ENCODE results near the gene TCP11L2. TPM values are rescaled to one million over a fixed set of nuclear protein-coding genes. Genes with fewer than 3 reads are reported as not detected.
A peak's percentile ranks its signal among the peaks of the same experiment; 100 is the strongest.

TCP11L2 gene
- total and polyA plus RNA-seq, 9 of the 15 experiments (the other 6 are each of a cell fraction or from before 2014, with no cell fraction given) = 0.39 to 4.5 (median 1.3) TPM

DNA sequence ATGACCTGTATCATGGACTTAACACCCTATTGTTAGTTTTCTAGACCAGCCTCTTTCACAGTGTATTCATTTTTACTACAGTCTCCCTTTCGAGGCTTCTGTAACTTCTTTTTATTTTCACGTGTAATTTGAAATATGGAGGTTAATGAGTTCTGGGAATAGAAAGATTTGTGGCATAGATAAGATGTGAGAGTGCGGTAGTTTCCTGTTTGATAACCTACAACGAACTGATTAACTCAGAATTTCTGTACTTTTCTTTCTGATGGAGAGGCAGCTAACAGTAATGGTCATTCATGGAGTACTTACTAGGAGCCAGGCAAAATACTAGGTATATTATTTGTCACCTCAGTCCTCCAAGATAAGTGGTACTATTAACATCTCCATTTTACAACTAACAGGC, 76.3 kb downstream of the TCP11L2 start:
- TF ChIP-seq BRF1 (IDR thresholded peaks at IDR 0.05; ENCODE audit: borderline replicate concordance, extremely low read depth, insufficient read length) (no peak), STAT5A (IDR thresholded peaks at IDR 0.05; ENCODE audit: borderline replicate concordance, low read length) (0 out of 2 replicates have a peak, but pooled peaks have one; percentile 23), JUNB (CRISPR knock-in tag; conservative IDR thresholded peaks at IDR 0.05) (no peak), TEAD4 (IDR thresholded peaks at IDR 0.05; ENCODE audit: low read length) (peak; percentile 26; the same call in 1 of the 2 replicates), TEAD4 (CRISPR knock-in tag; IDR thresholded peaks at IDR 0.05; ENCODE audit: borderline replicate concordance) (no peak), TAF15 (IDR thresholded peaks at IDR 0.05; ENCODE audit: low read depth, low read length) (no peak), ARID1B (IDR thresholded peaks at IDR 0.05) (peak; percentile 28; the same call in 1 of the 2 replicates), LEF1 (IDR thresholded peaks at IDR 0.05) (no peak), PCBP1 (IDR thresholded peaks at IDR 0.05; ENCODE audit: low read depth, low read length, poor library complexity, severe bottlenecking) (no peak), NBN (IDR thresholded peaks at IDR 0.05; ENCODE audit: low read depth) (no peak)
- H3K9me3 ChIP-seq (replicated peaks; ENCODE audit: control insufficient read depth, insufficient read depth, low read depth, low read length) = no peaks in the 10 kb centered on the region
- ATAC-seq = no peak
- no peak overlapping the region for H2AFZ ChIP-seq (ENCODE audit: low read depth, low read length)
- POLR2A ChIA-PET = interaction anchor here (0.9 kb wide), 1 partner anchor 17 kb away, joined by 6 read pairs; no protein-coding TSS in a partner anchor
- intact Hi-C loops (cut with micrococcal nuclease) = no loop called here
- no peak overlapping the region for H3K4me3 ChIP-seq
- no peak overlapping the region for H3K27ac ChIP-seq (ENCODE audit: extremely low read depth, low read depth, low read length)
- no peak overlapping the region for H3K4me2 ChIP-seq (ENCODE audit: insufficient read depth, low read length)
- H3K27me3 ChIP-seq (ENCODE audit: control insufficient read depth in 2 of 2, insufficient read depth in 2 of 2, low read length in 2 of 2) = no peaks in the 10 kb centered on the region
- H3K9ac ChIP-seq (ENCODE audit: insufficient read depth in 1 of 2, low read depth in 2 of 2, low read length in 2 of 2) = no peak overlapping the region
- H3K9me1 ChIP-seq (ENCODE audit: control insufficient read depth, insufficient read depth, low read length) = no peaks in the 10 kb centered on the region
- no peaks in the 10 kb centered on the region for H4K20me1 ChIP-seq (replicated peaks; ENCODE audit: control insufficient read depth, insufficient read depth, low read length)
- peak; percentile 57 for FAIRE-seq
- 3% methylated on average over 4 of the region's 4 CpGs for WGBS (ENCODE audit: insufficient coverage, low coverage, missing lambda C conversion rate)
- H3K79me2 ChIP-seq (ENCODE audit: control insufficient read depth, insufficient read depth, low read length) = no peaks in the 10 kb centered on the region
- BruUV-seq (replicated peaks) = no TSS peak
- DNase-seq (ENCODE audit: extremely low read depth in 1 of 4, low spot score in 3 of 4) = no peak
- CTCF ChIA-PET (ENCODE audit: low intra/inter-chr PET ratio) = interaction anchor here (0.6 kb wide), 1 partner anchor 12 kb away, joined by 3 read pairs; no protein-coding TSS in a partner anchor
- in situ Hi-C loops (cut with MboI) = no loop called here
- peaks cover 0 to 8% of the 10 kb centered on the region in 2 experiments; a peak in 1 of 5 replicates for H3K4me1 ChIP-seq (replicated peaks in 1 of 2; ENCODE audit: control insufficient read depth in 2 of 2, insufficient read depth in 2 of 2, low read length in 2 of 2)
- peaks cover 62% of the 10 kb centered on the region for H3K36me3 ChIP-seq (ENCODE audit: control insufficient read depth, insufficient read depth, low read length)
